NCI-H526 treated with DMSO at 0.1 percent for 48 hours (cell line): ENCODE data around the gene PRR7.

Experiments
- DNase-seq: peaks from one replicate; lab custom pipeline; 2025; lab: John Stamatoyannopoulos, UW

The PRR7 gene

DNA sequence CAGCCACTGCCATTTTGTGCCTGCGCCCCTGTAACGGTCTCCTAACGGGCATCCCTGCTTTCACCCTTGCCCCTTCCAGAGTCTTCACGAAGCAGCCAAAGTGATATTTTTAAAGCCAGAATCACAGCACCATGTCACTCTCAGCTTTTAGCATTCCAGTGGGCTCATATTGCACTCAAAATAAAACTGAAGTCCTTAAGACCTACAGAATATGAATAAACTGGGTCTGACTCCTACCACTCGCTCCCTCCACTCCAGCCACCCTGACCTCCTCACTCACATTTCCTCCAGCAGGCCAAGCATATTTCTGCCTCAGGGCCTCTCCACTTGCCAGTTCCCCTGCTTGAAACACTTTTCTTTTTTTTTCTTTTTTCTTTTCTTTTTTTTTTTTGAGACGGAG, 53.2 kb downstream of the PRR7 start:
- no peak for DNase-seq

DNA sequence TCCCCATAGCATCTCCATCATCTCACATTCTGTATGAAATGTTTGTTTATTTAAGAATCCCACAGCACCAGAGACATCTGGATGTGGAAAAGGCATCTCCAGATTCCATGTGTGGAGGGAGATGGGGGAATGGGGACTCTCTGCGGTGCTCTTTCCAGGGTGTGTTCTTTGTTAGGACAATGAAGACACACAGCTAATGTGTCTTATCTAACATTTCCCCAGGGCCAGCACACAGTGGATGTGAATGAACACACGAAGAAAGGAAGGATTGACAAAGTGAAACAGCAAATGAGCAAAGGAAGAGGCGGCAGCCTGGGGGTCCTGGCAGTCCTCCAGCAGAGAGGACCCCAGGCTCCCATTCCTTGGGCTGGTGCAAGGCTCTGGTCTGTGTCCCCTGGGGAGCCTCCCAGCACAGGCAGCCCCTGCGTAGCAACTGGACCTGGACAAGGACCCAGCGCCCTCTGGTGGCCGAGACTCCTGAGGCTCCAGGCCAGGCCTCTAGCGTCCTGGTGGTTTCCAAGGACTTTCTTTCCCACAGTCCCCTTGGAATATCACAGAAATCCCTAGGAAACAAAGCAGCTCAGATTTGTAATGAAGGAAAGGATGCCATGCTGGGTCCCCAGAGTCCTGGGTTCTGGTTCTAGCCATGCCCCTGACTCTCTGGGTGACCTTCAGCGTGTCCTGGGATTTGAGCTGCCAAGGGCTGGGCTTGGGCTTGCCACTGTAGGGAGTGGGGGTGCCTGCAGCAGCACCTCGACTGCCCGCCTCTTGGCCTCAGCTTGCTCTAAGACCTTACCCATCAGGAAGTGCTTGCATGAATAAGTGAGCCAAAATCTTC, 54.3 kb downstream of the PRR7 start:
- peak; percentile 46 for DNase-seq

DNA sequence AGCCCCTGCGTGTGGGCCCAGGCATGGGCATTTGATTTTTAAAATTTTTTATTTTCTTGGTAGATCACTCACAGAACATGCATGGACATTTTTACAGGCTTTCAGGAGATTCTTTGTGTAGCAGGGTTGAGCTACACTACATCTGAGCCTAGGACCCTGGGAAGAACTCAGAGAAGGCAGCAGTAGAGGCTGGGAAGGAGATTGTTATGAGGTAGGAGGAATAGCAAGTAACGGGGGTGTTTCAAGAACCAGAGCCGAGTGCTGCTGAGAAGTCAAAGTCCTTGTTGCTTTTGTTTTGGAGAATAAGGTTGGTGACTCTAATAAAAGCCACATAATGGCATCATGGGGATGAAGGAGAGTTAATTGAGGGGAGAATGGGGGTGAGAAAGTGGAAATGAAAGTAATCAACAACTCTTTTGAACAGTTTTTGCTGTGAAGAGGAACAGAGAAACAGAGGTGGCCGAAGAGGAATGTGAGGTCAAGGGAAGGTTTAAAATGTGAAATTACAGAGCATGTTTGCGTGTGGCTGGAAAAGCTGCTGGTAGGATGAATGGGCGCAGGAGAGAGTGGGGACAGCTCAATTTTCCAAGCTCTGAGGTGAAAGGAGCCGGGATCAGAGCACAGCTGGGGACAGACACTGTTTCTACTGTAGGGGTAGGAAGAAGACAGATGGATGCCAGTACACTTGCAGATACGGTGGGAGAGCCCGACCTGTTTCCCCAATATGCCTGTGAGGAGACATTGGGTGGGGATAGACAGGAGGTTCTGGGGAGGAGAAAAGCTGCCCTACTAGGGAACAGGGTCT, 55.5 kb downstream of the PRR7 start:
- DNase-seq: no peak

DNA sequence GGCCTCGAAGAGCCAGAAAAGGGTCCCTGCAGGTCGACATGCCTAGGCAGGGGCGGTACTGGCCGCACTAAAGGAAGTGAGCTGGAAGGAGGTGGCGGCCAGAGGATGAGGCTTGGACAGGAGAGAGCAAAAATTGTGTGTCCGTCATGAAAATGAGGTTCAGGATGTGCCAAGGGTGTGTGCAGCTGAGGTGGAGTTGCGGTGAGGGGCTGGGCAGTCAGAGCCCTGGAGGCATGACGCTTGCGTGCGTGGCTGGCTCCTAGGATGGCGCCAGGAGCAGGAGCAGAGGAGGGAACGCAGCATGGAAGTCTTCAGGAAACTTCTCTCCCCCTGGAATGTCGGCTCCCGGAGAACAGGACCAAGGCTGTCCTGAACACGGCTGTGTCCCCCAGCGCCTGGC, 56.3 kb downstream of the PRR7 start:
- no peak for DNase-seq

DNA sequence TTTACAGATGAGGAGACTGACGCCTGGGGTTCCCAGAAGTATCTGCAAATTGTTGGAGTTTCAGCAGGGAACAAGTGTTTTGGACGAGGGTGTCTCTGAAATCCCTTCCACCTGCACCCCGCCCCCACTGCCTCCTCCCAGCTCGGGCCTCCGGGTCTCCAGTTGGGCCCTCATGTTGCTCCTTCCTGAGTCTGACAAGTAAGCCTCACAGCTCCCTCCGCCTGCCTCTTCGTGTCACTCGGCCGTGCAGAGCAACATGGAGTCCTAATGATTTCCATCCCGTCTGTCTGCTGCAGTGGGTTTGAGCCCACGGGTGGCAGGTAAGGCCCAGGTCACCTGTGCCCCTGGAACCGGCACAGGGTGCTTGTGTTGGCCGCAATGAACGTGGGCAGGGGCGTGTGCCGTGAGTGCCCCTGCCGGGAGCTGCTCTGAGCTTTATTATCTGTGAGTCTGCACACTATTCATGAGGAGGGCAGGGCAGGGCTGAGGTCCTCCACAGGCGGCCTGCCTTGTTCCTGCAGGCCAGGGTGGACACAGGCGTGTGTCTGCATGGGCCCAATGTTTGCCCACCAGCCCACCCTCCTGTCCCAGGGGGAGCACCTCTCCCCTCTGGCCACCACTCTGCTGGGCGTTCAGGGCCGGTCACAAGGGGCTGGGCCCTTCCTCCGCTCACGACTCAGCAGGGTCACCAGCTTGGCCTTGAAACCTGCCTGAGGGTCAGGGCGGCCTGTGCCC, 56.9 kb downstream of the PRR7 start:
- DNase-seq: no peak

DNA sequence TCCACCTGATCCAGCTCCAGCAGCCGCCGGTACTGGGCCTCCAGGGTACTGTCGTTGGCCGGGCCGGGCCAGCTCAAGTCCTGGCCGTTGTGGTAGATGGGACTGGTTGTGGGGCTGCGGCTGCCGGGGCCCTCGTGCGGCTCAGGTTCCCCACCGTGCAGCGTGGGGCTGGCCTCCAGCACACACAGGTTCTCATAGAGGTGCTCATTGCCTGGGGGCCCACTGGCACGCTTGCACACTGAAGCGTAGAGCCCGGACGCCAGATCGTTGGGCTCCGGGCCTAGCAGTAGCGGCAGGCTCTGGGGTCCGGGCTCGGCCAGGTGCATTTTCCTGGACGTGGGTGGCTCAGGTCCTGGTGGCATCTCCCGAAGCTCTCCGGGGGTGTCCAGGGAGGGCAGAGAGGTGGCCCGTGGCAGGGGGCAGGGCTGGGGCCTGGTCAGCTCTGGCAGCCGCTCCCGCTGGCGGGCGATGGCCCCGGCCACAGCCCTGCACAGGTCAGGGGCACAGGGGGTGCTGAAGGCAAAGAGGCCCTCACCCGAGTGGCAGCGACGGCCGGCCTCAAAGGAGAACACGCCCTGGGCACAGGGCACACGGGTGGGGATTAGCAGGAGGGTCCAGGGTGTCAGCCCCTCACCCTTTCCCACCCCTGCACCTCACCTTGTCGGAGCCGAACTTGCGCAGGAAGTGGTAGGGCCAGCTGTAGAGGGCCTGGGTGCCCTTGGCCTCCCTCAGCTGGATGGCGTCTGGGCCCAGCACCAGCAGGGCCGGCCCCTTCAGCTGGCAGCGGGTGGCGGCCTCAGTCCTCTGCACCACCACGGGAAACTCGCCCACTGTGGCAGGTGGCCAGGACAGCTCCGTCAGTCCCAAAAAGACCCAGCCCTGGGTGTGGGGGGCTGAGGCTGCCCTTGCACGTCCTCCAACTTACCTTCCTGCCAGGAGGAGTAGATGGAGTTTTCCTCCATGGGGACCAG, 57.8 kb downstream of the PRR7 start:
- no peak for DNase-seq

DNA sequence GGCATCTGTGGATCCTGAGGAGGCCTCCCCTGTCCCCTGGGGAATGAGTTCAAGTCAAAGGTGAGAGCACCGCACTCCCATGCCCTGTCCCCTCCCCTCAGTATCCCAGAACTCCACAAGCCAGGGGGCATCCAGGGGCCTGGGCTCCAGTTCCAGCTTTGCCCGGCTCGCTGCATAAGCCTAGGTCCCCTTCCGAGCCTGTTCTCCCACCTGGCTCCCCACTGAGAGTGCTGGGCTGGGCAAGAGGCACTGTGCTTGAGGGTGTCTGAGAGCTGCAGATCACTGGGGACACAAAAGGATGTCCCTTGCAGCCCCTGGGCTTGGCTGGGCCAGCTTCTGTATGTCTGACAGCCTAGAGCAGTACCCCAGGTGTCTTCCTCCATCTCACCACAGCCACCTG, 58.5 kb downstream of the PRR7 start:
- no peak for DNase-seq
